C4-2B (cell line): ENCODE results near the gene AGPAT3.

ENCODE experiments used
- H3K27ac ChIP-seq: fragments of 450-650 bp; 2 replicates; pipeline ENCODE4 v1.5.1; 2017
- CTCF ChIP-seq: fragments of 450-650 bp; conservative IDR thresholded peaks from 2 replicates; pipeline ENCODE4 v1.5.1; 2017; ENCODE audit warnings: mild to moderate bottlenecking
- ZFX ChIP-seq: fragments of 450-650 bp; IDR thresholded peaks from 2 replicates; pipeline ENCODE4 v1.6.1; 2017

AGPAT3 gene

GRCh38 chr21:43824333-43825241 lies 40.4 kb upstream of the AGPAT3 start:
- no peak overlapping the region for H3K27ac ChIP-seq
- TF ChIP-seq CTCF (no peak), ZFX (no peak)

- H3K27ac ChIP-seq, result no peak overlapping the region
- TF ChIP-seq CTCF (no peak), ZFX (no peak)
These were observed 39.6 kb upstream of the AGPAT3 start for GRCh38 chr21:43825242-43825935.

- H3K27ac ChIP-seq, result no peak overlapping the region
- TF ChIP-seq CTCF, result no peak; the same call in 1 of the 2 replicates
- TF ChIP-seq ZFX, result no peak
These were observed 38.9 kb upstream of the AGPAT3 start for GRCh38 chr21:43825936-43826622.

GRCh38 chr21:43826623-43826974 lies 38.4 kb upstream of the AGPAT3 start:
- TF ChIP-seq ZFX (no peak), CTCF (no peak)
- no peak overlapping the region for H3K27ac ChIP-seq

- H3K27ac ChIP-seq, result no peak overlapping the region
- TF ChIP-seq CTCF (no peak), ZFX (no peak)
These were observed 37.9 kb upstream of the AGPAT3 start for GRCh38 chr21:43827015-43827611.

GRCh38 chr21:43829161-43829560 lies 35.9 kb upstream of the AGPAT3 start:
- no peak overlapping the region for H3K27ac ChIP-seq
- TF ChIP-seq CTCF, result no peak
- TF ChIP-seq ZFX, result no peak
